CD4-positive, alpha-beta T cell treated with Interleukin-6 at 100 ng/mL for 8 hours (primary cell): ENCODE measurements around the gene SALL3.
"Not testable (repeated sequence)": the region's sequence is repeated elsewhere in the genome, so short reads cannot be mapped to it uniquely, and the experiment has no call there.

Experiments
- DNase-seq: peaks from one replicate; pipeline ENCODE4 v3.0.0-alpha.2; 2020; ENCODE audit warnings: mixed read lengths, low spot score

The SALL3 gene

DNA sequence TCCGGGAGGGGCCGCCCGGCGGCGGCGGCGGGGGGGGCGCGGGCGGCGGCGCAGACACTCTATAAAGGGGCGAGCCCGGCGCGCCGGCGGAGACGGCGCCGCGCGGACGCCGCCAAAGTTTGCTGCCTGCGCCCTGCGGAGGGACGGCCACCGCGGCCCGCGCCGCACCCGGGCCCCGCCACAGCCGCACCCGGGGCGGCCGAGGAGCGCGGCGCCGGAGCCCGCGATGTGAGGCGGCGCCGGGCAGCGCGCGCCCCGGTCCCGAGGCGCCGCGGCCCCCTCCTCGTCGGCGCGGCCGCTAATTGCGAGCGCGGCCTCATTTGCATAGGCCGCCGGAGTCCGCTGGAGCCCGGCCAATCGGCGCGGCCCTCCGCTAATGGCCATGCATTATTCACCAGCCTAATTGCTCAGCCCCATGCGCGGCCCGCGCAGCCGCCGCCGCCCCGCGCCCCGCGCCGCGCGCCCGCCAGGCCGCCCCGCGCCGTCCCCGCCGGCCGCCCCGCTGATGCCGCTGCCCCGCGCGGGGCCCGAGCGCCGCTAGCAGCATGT lies at the start of gene SALL3:
TSS of gene SALL3 (plus strand) at position 89 of the 549 bp plus-strand sequence. CDS start at position 546, 457 bp downstream.
- DNase-seq: no peak

DNA sequence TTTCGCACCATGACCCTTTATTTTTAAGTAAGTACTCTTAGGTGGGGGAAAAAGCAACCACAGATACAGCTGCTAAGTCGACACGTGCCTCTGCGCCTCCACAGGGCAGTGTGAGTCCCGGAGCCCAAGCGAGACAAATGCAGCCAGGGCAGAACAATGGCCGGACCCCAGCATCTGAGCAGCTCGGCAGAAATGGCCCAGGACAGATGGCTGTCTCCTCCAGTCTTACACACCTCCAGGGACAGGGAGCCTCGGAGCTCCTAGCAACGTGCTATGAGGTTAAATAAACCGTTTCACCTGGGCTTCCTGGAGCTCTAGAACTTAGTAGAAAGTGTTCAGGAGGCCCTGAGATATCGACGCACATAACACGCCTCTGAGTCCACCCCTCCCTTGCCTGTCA lies 47.3 kb upstream of the SALL3 start:
- no peak for DNase-seq

DNA sequence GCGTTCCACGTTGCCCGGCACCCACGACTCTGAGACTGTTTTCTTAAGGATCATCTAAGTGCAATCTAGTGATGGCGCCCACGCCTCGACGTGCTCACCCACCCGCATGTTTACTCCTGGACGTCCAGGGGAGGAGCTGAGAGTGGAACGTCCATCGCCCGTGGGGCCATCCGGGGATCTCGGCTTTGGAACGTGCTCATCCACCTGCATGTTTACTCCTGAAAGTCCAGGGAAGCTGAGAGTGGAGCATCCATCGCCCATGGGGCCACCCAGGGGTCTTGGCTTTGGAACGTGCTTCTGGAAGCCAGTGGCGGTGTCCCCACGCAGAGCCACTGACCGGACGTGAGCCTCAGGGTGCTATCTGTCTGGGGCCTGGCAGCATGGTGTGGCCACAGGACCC lies 45.6 kb upstream of the SALL3 start:
- no peak for DNase-seq

DNA sequence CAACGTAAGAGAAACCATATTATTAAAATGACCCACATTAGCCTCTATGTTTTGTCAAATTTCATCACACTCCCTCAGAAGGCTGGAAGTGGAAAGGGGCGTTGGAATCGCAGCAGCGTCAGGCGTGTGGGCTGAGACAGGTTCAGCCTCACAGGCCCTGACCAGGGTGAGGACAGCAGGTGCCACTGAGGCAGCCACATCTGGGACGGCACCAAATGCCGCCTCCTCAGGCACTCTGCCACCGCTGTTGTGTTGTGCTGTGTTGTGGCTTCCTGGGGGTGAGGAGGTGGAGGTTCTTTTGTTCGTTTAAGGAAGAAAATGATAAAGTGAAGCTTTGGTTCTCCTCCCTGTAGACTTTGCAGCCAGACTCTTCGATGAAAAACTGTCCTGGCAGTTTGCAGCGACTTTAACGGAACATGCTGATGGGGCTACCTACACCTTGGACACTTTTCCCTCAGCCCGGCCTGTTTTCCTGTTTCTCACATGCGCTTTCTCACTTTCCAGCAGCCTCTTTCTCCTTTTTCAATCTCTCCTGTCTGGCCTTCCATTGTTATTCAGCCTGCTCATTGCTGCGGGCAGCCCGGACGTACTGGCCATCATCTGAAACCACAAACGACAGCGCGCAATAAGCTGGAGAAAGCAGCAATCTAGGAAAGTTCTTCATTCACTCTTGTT lies 44.9 kb upstream of the SALL3 start:
- DNase-seq: no peak

DNA sequence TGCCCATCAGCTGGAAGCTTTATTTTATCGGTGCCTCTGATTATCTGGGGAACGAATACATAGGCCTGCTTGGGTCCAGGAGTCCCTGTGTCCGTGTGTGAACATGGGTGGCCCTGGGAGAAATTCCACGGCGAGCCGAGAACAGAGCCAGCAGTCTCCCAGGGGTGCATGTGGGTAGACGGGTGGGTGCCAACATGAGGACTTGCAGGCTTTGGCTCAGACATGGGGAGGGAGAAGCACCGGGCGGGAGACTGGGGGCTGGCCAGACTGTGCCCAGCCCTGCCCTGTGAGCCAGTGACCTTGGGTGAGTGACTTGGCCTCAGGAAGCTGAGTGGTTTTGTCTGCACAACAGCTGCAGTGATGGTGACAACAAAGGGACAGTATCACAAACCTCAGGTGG lies 44.2 kb upstream of the SALL3 start:
- DNase-seq: no peak

DNA sequence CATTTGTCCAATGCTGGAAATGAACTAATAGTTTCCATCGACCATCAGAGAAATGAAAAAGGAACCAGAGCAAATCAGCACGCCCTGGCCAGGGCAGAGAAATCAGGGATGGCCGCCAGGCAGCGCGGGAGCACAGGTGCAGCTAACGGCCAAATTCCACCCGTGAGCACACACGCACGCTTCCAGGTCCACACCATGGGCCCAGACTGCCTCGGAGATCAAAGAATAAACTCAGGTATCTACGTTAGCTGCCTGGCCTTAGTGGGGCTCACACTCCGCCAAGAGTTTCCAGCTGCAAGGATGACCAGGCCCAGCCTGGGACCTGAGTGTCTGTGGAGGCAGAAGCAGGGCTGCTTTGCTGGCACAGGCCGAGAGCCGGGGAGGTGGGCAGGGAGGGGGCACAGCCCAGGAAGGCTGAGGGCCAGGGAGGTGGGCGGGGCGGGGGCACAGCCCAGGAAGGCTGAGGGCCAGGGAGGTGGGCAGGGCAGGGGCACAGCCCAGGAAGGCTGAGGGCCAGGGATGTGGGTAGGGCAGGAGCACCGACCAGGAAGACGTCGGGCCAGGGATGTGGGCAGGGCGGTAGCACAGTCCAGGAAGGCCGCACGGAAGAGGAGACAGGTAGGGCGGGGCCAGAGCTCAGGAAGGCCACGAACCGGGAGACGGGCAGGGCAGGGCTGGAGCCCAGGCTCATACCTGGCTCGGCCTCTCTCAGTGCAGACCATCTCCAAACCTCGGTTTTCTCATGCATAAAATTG lies 43.2 kb upstream of the SALL3 start:
- no peak for DNase-seq

DNA sequence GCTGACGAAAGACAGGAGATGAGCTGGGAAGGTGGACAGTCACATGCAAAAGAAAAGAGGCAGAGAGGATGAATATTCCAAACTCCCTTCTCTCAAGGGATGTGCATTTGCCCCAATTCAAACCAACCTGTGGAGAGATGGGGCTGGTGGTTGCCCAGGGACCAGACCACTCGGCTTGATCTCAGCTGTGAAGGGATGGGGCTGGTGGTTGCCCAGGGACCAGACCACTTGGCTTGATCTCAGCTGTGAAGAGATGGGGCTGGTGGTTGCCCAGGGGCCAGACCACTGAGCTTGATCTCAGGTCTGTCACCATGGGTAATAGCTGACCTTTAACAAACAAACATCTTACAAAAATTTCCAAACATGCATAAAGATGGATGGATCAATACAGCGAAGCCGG lies 42.5 kb upstream of the SALL3 start:
- DNase-seq: no peak

DNA sequence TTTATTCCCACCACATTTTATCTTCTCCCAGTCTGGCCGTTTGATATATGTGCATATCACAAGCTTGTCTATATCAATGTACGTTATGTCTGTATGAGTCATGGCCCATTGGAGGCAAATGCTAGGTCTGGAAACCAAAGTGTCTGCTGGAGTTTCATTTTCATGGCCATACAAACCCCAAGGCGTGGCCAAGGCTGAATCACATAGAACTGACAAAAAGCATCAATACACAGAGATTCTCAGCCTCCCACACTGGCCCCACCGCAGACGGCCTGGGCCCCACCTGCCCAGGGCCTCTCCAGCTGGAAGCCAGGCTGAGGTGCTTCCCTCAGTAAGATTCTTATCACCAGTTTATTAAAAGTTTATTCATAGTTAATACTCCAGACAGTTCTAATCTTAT lies 40.5 kb upstream of the SALL3 start:
- DNase-seq: no peak

DNA sequence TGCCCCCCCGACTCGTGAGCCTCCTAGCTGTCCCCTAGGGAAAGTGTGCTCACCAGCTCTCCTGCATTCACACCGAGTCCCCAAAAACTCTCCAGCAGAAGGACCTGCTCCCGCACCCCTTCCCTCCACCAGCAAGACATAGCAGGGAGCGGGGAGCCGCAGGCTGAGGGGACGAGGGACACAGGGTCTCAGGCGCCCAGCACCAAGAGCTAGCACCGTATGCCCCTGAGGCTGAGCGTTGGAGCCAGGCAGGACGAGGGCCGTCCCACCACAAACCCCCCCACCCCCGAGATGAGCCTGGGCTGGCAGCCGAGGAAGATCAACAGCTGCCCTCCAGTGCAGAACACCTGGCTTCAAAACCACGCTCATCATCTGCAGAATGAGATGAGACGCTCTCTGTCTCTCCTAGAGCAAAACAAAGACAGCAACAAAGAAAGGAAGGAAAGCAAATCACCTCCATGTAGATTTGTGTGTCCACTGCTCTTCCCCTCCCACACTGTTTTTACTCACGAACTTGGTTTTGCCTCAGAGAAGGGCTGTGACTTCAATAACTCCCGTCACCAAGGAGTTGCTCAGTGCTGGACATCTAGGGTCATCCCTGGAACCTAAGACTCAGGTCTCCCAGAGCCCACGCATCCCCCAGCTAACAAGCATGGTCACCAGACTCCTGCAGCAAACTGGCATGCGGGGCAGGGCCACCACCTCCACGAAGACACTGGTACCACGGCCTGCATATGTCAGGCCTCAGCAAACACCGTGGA lies 39.7 kb upstream of the SALL3 start:
- DNase-seq: no peak

DNA sequence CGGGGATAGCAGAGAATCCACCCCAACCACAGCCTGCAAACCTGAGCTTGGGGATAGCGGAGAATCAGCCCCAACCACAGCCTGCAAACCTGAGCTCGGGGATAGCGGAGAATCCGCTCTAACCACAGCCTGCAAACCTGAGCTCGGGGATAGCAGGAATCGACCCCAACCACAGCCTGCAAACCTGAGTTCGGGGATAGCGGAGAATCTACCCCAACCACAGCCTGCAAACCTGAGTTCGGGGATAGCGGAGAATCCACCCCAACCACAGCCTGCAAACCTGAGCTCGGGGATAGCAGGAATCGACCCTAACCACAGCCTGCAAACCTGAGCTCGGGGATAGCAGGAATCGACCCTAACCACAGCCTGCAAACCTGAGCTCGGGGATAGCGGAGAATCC lies 37.4 kb upstream of the SALL3 start:
- DNase-seq: not testable (repeated sequence)

DNA sequence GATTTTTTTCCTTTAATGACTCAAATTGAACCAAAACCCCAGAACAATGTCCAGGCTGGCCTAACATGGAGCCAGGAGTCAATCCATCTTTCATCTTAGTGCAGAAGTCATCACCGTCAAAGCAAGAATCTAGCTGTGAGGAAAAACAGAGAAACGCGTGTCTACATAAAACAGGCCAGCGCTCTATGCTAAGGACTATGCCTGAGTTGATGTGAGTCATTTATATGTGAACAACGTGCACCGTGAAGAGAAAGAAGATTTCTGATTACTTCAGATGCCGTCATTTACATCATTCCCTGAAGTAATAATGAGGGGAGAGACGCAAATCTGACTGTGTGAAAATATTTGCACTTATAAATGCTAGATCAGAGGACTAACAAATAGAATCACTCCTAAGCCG lies 34.0 kb upstream of the SALL3 start:
- DNase-seq: no peak

DNA sequence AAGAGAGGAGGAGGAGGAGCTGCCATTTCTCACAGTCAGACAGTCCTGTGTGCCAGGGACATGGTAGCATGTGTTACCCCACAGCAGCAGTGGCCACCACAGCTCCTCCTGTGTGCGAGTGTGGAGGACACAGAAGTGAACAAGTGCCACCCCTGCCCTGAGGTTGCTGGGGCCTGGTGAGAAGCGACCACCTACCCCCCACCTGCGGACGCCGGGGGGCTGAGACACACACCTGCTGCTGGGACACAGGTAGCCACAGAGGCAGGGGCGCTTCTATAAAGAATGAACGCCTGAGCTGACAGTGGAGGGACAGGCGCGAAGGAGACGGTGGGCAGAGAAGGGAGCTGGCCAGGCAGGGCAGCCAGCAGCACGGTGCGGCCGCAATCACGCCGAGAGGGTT lies 32.3 kb upstream of the SALL3 start:
- DNase-seq: no peak

DNA sequence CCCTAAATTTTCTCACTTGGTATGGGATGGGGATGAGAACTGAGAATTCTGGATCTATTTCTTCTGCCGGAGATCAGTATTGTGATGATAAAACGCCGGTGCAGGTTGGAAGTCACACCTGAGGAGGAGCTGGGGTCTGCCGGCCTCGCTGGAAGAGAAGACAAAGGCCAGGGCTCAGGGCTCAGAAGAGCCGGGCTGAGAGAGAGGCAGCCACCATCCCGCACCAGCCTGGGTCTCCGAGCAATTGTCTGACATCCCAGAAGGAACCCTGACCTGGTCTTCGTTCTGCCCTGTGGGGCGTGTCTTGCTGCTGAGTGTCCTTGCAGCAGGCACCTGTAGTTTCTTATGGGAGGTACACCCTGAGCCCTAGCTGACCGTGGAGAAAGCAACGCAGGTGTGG lies 31.4 kb upstream of the SALL3 start:
- DNase-seq: no peak

DNA sequence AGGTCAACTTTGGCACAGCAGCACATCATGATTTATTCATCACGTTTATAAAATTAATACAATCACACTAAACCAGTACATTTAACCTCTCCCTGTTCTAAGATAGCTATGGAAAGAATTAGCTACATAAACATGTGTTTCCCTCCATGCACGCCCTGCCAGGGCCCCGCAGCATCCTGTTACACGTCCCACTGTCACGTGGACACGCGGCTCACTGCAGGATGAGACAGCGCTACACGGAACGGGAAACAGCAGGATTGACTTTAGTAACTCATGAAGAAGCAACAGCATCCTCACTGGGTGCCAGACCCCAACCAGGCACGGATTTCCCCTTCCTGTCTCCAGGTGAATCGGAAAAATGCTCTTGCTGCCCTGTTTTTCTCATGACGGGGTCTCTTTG lies 30.9 kb upstream of the SALL3 start:
- no peak for DNase-seq

DNA sequence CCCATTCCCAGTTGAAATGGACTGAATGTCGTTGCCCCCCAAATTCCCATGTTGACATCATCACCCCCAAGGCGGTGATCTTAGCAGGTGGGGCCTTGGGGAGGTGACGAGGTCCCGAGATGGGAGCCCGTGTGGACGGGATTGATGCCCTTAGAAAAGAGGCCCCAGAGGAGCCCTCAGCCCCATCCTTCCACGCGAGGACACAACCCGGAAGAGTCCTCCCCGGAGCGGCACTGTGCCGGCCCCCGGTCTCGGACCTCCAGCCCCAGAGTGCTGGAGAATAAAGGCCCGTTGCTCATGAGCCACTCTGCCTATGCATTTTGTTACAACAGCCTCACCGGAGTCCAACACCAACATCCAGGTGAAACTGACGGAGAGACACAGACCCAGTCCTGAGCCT lies 30.4 kb upstream of the SALL3 start:
- DNase-seq: no peak

DNA sequence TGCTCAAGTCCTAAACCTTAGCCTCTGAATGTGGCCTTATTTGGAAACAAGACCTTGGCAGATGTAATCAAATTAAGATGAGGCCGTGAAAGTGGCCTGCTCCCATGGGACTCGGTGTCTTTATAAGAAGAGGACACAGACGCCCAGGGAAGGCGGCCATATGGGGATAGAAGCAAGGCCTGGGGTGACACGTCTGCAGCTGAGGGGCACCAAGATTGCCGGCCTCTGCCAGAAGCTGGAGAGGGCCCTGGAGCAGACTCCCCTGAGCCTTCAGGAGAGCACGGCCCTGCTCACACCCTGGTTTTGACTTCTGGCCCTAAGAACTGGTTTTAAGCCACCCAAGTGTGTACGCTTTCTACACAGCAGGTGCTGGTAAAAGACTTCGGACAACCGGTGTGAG lies 29.2 kb upstream of the SALL3 start:
- DNase-seq: no peak

DNA sequence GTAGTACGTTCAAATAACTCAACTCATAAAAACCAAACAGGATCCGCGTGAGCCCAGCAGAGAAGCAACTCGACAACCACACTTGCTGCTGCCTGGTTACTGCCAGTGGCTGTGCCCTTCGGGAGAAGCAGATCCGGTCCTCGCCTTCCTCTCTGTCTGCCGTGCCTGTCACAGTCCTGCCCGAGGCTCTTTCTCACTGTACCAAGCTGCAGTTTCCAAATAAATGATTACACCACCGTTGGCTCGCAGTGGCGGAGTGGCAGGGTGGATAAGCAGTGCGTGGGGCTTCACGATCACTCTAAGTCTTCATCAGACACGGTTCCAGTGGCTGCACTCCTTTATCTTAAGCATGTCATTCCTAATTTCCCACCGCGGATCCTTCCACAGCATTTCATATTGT lies 26.1 kb upstream of the SALL3 start:
- DNase-seq: no peak

DNA sequence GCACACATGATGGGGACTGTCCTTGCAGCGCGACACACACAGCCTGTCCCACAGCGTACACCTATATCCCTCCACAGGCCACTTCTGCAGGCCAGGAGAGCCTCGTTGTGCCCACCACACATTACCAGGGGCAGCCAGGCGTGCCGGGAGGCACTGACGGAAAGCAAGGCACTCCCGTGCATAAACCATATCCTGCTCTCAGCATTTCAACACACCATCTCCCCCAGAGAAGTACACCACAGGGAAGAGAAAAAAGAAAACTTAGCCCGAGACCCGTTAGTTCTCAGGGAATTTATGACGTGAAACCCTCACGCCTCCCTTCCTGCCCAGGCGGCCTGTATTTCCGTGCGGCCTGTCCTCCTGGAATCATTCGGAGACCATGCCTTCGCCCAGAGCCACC lies 24.6 kb upstream of the SALL3 start:
- no peak for DNase-seq

DNA sequence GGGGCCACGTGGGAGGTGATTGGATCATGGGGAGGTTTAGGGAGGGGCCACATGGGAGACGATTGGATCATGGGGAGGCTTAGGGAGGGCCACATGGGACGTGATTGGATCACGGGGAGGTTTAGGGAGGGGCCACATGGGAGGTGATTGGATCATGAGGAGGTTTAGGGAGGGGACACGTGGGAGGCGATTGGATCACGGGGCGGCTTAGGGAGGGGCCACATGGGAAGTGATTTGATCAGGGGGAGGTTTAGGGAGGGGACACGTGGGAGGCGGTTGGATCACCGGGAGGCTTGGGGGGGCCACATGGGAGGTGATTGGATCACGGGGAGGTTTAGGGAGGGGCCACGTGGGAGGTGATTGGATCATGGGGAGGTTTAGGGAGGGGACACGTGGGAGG lies 22.5 kb upstream of the SALL3 start:
- DNase-seq: no peak

DNA sequence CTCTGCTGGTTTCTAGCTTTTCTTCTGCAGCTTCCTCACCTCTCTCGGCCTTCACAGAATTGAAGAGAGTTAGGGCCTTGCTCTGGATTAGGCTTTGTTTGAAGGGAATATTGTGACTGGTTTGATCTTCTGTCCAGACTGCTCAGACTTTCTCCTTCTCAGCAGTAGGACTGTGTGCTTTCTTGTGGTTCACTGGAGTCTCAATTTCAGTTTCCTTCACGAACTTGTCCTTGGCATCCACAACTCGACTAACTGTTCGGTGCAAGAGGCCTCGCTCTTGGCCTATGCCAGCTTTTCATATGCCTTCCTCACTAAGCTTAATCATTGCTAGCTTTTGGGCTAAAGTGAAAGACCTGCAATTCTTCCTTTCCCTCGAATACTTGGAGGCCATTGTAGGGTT lies 18.9 kb upstream of the SALL3 start:
- no peak for DNase-seq

DNA sequence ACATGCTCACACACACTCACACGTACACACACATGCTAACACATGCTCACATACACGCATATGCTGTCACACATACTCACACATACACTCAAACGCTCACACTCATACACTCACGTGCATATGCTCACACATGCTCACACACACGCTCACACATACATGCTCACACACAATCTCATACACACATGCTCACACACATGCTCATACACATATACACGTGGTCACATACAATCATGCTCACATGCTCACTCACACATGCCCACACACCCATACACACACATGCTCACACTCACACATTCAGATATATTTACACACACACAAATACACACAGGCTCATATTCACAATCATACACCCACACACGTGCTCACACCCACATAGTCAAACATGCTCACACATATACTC lies 17.5 kb upstream of the SALL3 start:
- DNase-seq: no peak

DNA sequence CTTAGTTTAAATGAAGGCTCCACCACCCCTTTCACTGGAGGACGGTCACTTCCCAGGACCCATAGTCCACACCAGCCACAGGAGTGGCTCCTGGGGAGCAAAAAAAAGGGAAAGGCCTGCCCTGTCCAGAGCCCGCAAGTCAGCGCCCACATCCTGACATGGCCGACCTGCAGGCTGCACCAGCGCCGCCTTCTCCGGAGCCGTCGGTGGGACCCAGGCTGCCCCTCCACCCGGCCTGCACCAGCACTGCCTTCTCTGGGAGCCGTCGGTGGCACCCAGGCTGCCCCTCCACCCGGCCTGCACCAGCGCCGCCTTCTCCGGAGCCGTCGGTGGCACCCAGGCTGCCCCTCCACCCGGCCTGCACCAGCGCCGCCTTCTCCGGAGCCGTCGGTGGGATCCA lies 14.9 kb upstream of the SALL3 start:
- DNase-seq: not testable (repeated sequence)

DNA sequence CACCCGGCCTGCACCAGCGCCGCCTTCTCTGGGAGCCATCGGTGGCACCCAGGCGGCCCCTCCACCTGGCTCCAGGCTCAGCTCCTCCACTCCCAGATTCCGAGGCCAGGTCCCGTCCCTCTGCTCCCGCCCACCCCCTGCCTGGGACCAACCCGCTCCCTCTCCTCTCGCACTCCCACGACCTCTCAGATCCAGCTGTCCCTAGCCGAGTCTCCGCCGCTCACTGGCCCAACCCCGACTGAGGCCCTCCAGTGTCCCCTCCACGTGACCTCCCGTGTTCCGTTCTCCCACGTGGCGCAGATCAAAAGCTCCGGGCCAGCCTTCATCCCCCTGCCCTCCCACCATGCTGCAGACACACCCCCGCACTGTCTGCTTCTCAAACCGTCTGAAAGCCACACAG lies 14.4 kb upstream of the SALL3 start:
- no peak for DNase-seq
